Activated naive CD8-positive, alpha-beta T cell treated with anti-CD3 and anti-CD28 coated beads for 36 hours (primary cell): Measurements from ENCODE around the gene SWT1. TPM values are rescaled to one million over a fixed set of nuclear protein-coding genes. Genes with fewer than 3 reads are reported as not detected.
A peak's percentile ranks its signal among the peaks of the same experiment; 100 is the strongest.
"Not testable (repeated sequence)": the region's sequence is repeated elsewhere in the genome, so short reads cannot be mapped to it uniquely, and the experiment has no call there.

ENCODE experiments used
- DNase-seq: peaks from one replicate; pipeline ENCODE4 v3.0.0; 2021
- H3K27ac Mint-ChIP-seq: one replicate; pipeline ENCODE4 v1.8.0; 2022; ENCODE audit warnings: mild to moderate bottlenecking, moderate library complexity, mixed read lengths
- H3K27me3 Mint-ChIP-seq: one replicate; pipeline ENCODE4 v1.8.0; 2022; ENCODE audit warnings: mild to moderate bottlenecking, mixed read lengths
- H3K36me3 Mint-ChIP-seq: one replicate; pipeline ENCODE4 v1.8.0; 2021; ENCODE audit warnings: mild to moderate bottlenecking, mixed read lengths
- H3K4me1 Mint-ChIP-seq: one replicate; pipeline ENCODE4 v1.8.0; 2021; ENCODE audit warnings: mixed read lengths
- H3K4me3 Mint-ChIP-seq: one replicate; pipeline ENCODE4 v1.8.0; 2022; ENCODE audit warnings: mild to moderate bottlenecking, moderate library complexity, mixed read lengths
- H3K9me3 Mint-ChIP-seq: one replicate; pipeline ENCODE4 v1.8.0; 2022; ENCODE audit warnings: mixed read lengths
- total RNA-seq, 2 experiments: library from RNA; stranded (reverse); gene quantifications; one replicate each; pipeline ENCODE4 v1.2.3, GENCODE V29; 2021

SWT1 gene
- total RNA-seq, 2 experiments from 2014 or later, result 1.4 to 1.8 TPM

GRCh38 chr1:185155600-185156287, 1.2 kb upstream of the SWT1 start:
- H3K27me3 Mint-ChIP-seq, result no peaks in the 10 kb centered on the region
- H3K36me3 Mint-ChIP-seq, result peaks cover 6% of the 10 kb centered on the region
- peak overlapping the region; percentile 91 for H3K4me3 Mint-ChIP-seq
- H3K9me3 Mint-ChIP-seq, result no peaks in the 10 kb centered on the region
- no peak for DNase-seq
- peaks cover 54% of the 10 kb centered on the region for H3K4me1 Mint-ChIP-seq
- peak overlapping the region; percentile 89 for H3K27ac Mint-ChIP-seq

- peaks cover 53% of the 10 kb centered on the region for H3K4me1 Mint-ChIP-seq
- H3K36me3 Mint-ChIP-seq, result peaks cover 3% of the 10 kb centered on the region
- peak overlapping the region; percentile 89 for H3K27ac Mint-ChIP-seq
- H3K4me3 Mint-ChIP-seq, result peak overlapping the region; percentile 91
- DNase-seq, result no peak
- H3K27me3 Mint-ChIP-seq, result no peaks in the 10 kb centered on the region
- H3K9me3 Mint-ChIP-seq, result no peaks in the 10 kb centered on the region
Measured at GRCh38 chr1:185156288-185156853, 596 bp upstream of the SWT1 start.

DNA sequence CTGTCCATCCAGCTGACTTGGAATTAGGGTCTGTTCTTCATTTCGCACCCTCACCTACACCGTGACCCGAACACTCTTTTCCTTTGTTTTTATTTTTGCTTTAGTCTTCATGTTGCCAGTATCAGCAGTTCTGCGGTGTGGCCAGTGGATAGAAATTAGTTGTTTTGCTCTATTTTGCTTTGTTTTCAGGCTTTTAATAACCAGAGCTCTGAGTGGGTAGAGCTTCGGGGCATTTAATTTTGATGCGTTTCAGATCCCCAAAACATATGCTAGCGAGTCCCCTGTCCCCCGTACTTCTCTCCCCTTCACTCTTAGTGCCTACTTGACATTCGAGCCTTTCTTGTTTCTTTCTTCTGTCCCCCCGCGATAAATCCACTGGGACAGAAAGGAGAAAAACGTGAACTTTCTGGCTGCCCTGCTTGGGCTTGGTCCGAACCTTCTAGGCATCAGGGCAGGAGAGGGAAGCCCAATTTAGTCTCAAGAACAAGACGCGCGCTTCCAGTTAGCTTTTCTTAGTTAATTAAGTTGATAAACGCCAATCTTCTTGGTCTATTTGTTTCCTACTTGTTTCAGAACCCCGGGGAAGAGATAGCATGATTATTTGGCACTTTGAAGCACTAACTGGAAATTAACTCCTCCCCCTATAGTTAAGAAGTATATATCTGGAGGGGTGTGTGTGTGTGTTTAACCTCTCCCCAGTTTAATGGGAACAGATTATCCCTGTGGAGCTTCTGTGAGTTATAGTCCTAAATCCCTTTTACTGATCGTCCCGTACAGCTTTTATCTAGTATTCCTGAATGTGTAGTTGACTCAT, 839 bp downstream of the SWT1 start:
- Mint-ChIP-seq H3K27ac (peak overlapping the region; percentile 89), H3K4me3 (peak overlapping the region; percentile 91), H3K9me3 (no peaks in the 10 kb centered on the region), H3K27me3 (no peaks in the 10 kb centered on the region), H3K4me1 (peaks cover 43% of the 10 kb centered on the region), H3K36me3 (peaks cover 1% of the 10 kb centered on the region)
- DNase-seq, result no peak

DNA sequence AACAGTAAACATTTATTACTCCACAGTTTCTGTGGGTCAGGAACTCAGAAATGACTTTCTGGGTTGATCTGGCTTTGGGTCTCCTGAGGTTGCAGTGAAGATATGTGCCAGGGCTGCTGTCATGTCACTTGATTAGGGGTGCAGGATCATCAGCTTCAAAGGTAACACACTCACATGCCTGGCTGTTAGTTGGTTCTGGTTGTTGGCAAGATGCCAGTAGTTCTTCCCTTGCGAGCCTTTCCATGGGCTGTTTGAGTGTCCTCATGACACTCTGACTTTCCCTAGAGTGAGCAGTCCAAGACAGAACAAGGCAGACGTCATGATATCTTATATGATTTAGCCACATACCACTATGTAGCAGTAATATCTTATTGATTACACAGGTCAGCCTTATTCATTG, 1.8 kb downstream of the SWT1 start:
- H3K4me3 Mint-ChIP-seq, result no peak overlapping the region

DNA sequence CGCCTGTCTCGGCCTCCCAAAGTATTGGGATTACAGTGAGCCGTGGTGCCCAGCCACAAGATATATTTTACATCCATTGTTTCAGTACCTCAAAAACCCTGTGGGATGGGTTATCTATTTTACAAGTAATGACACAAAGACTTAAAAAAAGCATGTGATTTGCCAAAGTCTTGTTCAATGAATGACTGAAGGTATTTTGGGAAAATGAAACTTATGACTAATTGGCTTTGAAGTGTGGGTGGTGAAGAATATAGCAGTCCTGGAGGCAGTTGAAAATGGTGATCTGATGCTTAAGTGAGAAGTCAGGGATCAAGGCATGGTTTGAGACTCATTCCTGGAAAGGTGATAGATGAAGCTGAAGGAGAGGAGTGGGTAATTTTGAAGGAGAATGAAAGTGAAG, 3.0 kb downstream of the SWT1 start:
- H3K36me3 Mint-ChIP-seq, result peaks cover 4% of the 10 kb centered on the region
- no peak overlapping the region for H3K4me3 Mint-ChIP-seq
- DNase-seq, result no peak
- H3K4me1 Mint-ChIP-seq, result peaks cover 29% of the 10 kb centered on the region
- H3K27ac Mint-ChIP-seq, result peak overlapping the region; percentile 26
- no peaks in the 10 kb centered on the region for H3K27me3 Mint-ChIP-seq
- no peaks in the 10 kb centered on the region for H3K9me3 Mint-ChIP-seq

More for the DNA sequence above, 1.8 kb downstream of the SWT1 start:
- H3K27ac Mint-ChIP-seq, result no peak overlapping the region
- H3K36me3 Mint-ChIP-seq, result peaks cover 1% of the 10 kb centered on the region
- H3K4me1 Mint-ChIP-seq, result peaks cover 35% of the 10 kb centered on the region
- H3K9me3 Mint-ChIP-seq, result no peaks in the 10 kb centered on the region
- H3K27me3 Mint-ChIP-seq, result no peaks in the 10 kb centered on the region
- DNase-seq, result no peak

- H3K4me1 Mint-ChIP-seq, result peaks cover 26% of the 10 kb centered on the region
- DNase-seq, result no peak
- H3K27ac Mint-ChIP-seq, result no peak overlapping the region
- H3K4me3 Mint-ChIP-seq, result no peak overlapping the region
- no peaks in the 10 kb centered on the region for H3K9me3 Mint-ChIP-seq
- H3K36me3 Mint-ChIP-seq, result peaks cover 4% of the 10 kb centered on the region
- no peaks in the 10 kb centered on the region for H3K27me3 Mint-ChIP-seq
Measured at GRCh38 chr1:185162491-185162890, 5.5 kb downstream of the SWT1 start.

DNA sequence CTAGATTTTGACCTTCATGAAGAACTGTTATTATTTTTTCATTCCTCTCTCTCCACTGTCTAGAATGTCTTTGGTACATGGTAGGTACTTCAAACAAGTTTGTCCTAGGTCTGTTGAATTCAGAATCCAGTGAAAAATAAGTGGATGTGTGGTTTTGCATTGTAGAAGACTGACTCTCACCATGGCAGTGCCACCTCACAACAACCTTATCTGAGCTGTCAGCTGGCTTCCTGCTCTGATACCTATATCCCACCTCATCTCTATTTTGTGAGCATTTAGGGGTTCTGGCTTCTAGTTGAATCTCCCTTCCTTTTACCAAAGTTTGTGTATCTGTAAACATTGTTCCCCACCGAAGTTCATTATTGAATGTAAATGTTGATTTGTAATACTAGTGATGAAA, 9.1 kb downstream of the SWT1 start:
- Mint-ChIP-seq H3K27ac (no peak overlapping the region), H3K36me3 (peaks cover 2% of the 10 kb centered on the region), H3K4me1 (peaks cover 5% of the 10 kb centered on the region), H3K4me3 (no peak overlapping the region), H3K9me3 (no peaks in the 10 kb centered on the region), H3K27me3 (no peaks in the 10 kb centered on the region)
- DNase-seq, result no peak

DNA sequence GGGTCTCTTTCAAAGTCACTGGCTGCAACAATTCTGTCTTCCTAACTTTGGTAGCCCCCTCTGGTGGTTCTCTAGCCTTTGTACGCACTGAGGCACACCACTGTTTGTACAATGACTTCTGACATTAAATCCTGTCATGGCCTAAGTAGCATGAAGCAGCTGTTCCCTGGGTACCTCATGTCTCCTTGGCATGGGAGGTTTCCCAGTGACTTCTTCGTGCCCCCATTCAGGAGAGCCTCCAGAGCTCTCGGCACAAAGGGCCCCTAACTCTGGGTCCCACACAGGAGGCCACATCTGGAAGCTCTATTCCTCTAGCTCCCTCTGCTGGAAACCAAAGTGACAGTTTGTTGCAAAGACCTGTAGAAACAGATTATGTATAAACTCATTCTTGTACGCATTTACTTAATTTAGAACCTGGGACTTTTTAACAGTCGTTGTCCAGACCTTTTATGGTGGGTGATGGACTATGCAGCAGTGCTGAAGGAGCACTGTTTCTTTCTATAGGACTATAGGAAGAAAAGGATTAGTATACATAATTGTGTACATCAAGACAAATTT, 13.4 kb downstream of the SWT1 start:
- peak; percentile 30 for DNase-seq
- peaks cover 3% of the 10 kb centered on the region for H3K4me1 Mint-ChIP-seq
- peak overlapping the region; percentile 22 for H3K4me3 Mint-ChIP-seq
- no peaks in the 10 kb centered on the region for H3K9me3 Mint-ChIP-seq
- no peaks in the 10 kb centered on the region for H3K36me3 Mint-ChIP-seq
- H3K27me3 Mint-ChIP-seq, result no peaks in the 10 kb centered on the region
- no peak overlapping the region for H3K27ac Mint-ChIP-seq

DNA sequence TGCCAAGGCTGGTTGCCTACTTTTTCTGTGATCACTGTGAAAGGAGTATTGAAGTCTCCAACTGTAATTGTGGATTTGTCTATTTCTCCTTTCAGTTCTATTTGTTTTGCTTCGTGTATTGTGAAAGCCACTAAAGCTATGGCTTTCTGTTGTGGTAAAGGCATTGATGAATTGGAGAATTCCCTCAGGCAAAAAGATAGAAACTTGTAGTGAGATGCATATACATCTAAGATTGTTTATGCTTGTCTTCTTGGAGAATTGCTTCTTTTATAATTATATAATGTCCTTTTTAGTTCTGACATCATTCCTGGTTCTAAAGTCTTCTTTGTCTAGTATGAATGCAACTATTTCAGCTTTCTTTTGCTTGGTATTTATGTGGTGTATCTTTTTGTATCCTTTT, 36.8 kb downstream of the SWT1 start:
- H3K4me1 Mint-ChIP-seq, result no peaks in the 10 kb centered on the region

DNA sequence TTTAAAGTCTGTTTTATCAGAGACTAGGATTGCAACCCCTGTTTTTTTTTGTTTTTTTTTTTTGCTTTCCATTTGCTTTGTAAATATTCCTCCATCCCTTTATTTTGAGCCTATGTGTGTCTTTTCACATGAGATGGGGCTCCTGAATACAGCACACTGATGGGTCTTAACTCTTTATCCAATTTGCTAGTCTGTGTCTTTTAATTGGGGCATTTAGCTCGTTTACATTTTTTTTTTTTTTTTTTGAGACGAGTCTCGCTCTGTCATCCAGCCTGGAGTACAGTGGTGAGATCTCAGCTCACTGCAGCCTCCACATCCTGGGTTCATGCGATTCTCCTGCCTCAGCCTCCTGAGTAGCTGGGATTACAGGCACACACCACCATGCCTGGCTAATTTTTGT, 41.7 kb downstream of the SWT1 start:
- H3K9me3 Mint-ChIP-seq, result peaks cover 10% of the 10 kb centered on the region
- not testable (repeated sequence) for H3K27me3 Mint-ChIP-seq, DNase-seq, H3K4me3 Mint-ChIP-seq, H3K27ac Mint-ChIP-seq, H3K4me1 Mint-ChIP-seq
- peaks cover 48% of the 10 kb centered on the region for H3K36me3 Mint-ChIP-seq

More for the DNA sequence above, 36.8 kb downstream of the SWT1 start:
- Mint-ChIP-seq H3K4me3 (no peak overlapping the region), H3K36me3 (peaks cover 36% of the 10 kb centered on the region), H3K9me3 (peaks cover 8% of the 10 kb centered on the region), H3K27ac (no peak overlapping the region), H3K27me3 (no peaks in the 10 kb centered on the region)
- DNase-seq, result no peak

DNA sequence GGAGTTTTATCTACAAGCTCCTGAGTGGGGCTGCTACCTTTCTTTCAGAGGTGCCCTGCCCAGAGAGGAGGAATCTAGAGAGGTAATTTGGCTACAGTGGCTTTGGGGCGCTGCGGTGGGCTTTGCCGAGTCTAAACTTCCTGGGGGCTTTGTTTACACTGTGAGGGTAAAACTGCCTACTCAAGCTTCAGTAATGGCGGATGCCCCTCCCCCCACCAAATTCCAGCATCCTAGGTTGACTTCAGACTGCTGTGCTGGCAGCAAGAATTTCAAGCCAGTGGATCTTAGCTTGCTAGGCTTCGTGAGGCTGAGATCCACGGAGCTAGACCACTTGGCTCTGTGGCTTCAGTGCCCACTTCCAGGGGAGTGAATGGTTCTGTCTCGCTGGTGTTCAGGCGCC, 43.9 kb downstream of the SWT1 start:
- H3K4me3 Mint-ChIP-seq, result no peak overlapping the region
- no peaks in the 10 kb centered on the region for H3K27me3 Mint-ChIP-seq
- H3K36me3 Mint-ChIP-seq, result peaks cover 38% of the 10 kb centered on the region
- no peak for DNase-seq
- H3K4me1 Mint-ChIP-seq, result no peaks in the 10 kb centered on the region
- H3K9me3 Mint-ChIP-seq, result peaks cover 8% of the 10 kb centered on the region
- H3K27ac Mint-ChIP-seq, result no peak overlapping the region

DNA sequence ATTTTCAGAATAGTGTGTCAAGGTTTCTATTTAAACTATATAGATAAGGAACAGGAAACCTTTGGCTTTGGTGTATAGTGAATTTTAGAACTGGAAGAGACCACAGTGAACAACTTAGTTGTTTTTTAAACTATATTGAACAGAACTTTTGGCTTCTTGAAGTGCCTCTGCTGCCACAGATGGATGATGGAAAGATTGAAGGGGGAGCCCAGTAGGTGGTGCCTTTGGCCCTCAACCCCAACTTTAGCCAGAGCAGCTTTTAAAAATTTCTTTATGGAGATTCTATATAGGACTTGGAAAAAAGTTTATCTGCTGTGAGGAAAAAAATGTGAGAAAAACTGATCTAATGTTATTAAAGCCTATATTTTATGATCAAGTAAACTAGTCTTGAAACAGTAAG, 50.2 kb downstream of the SWT1 start:
- Mint-ChIP-seq H3K4me3 (no peak overlapping the region), H3K36me3 (peaks cover 17% of the 10 kb centered on the region), H3K27ac (no peak overlapping the region), H3K9me3 (peaks cover 8% of the 10 kb centered on the region), H3K27me3 (no peaks in the 10 kb centered on the region), H3K4me1 (no peaks in the 10 kb centered on the region)
- DNase-seq, result no peak

- H3K9me3 Mint-ChIP-seq, result peaks cover 9% of the 10 kb centered on the region
- no peak overlapping the region for H3K4me3 Mint-ChIP-seq
- no peak overlapping the region for H3K27ac Mint-ChIP-seq
- H3K4me1 Mint-ChIP-seq, result no peaks in the 10 kb centered on the region
- H3K36me3 Mint-ChIP-seq, result peaks cover 17% of the 10 kb centered on the region
- no peaks in the 10 kb centered on the region for H3K27me3 Mint-ChIP-seq
- no peak for DNase-seq
Measured at GRCh38 chr1:185207980-185208602, 51.1 kb downstream of the SWT1 start.

GRCh38 chr1:185208626-185209180, 51.7 kb downstream of the SWT1 start:
- no peak overlapping the region for H3K27ac Mint-ChIP-seq
- peaks cover 17% of the 10 kb centered on the region for H3K36me3 Mint-ChIP-seq
- peaks cover 9% of the 10 kb centered on the region for H3K9me3 Mint-ChIP-seq
- no peak for DNase-seq
- H3K4me1 Mint-ChIP-seq, result no peaks in the 10 kb centered on the region
- H3K4me3 Mint-ChIP-seq, result no peak overlapping the region
- H3K27me3 Mint-ChIP-seq, result no peaks in the 10 kb centered on the region

DNA sequence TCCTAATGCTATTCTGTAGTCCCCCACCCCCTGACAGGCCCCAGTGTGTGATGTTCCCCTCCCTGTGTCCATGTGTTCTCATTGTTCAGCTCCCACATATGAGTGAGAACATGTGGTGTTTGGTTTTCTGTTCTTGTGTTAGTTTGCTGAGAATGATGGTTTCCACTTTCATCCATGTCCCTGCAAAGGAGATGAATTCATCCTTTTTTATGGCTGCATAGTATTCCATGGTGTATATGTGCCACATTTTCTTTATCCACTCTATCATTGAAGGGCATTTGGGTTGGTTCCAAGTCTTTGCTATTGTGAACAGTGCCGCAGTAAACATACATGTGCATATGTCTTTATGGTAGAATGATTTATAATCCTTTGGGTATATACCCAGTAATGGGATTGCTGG, 52.4 kb downstream of the SWT1 start:
- not testable (repeated sequence) for H3K9me3 Mint-ChIP-seq, H3K27ac Mint-ChIP-seq, H3K4me3 Mint-ChIP-seq, DNase-seq, H3K4me1 Mint-ChIP-seq, H3K27me3 Mint-ChIP-seq
- H3K36me3 Mint-ChIP-seq, result peaks cover 17% of the 10 kb centered on the region
